Panc1 (cell line): Measurements from ENCODE around the gene DDIT3. TPM values are rescaled to one million over a fixed set of nuclear protein-coding genes. Genes with fewer than 3 reads are reported as not detected.
"Not testable (repeated sequence)": the region's sequence is repeated elsewhere in the genome, so short reads cannot be mapped to it uniquely, and the experiment has no call there.

ENCODE experiments used
- ATAC-seq: fragments of 200-7000 bp; cut with Tn5 transposase; 2 replicates; pipeline ENCODE4 v1.9.1; 2020; ENCODE audit warnings: mild to moderate bottlenecking, moderate library complexity
- BruUV-seq: library from RNA; stranded (reverse); fragments of 400-500 nt; replicated peaks from 2 replicates; lab custom pipeline; 2021; lab: Mats Ljungman, UMichigan
- CTCF ChIA-PET: fragments of 300-600 bp; sonication (Branson Sonifier 250); formaldehyde crosslinking; loops from one replicate; lab custom pipeline; 2022; ENCODE audit warnings: antibody characterized with exemption; lab: Charles Lee
- POLR2A ChIA-PET: fragments of 300-600 bp; sonication (Branson Sonifier 250); formaldehyde crosslinking; loops from one replicate; lab custom pipeline; 2022; ENCODE audit warnings: antibody characterized with exemption; lab: Charles Lee
- DNase-seq: peaks from one replicate; pipeline ENCODE4 v3.0.0-alpha.2; 2010; ENCODE audit warnings: low read depth, low spot score
- H3K27ac ChIP-seq: 2 replicates; pipeline ENCODE4 v1.5.1; 2011; ENCODE audit warnings: mild to moderate bottlenecking, low read length, inconsistent platforms
- H3K27me3 ChIP-seq: fragments of 200-500 bp; sonication (Bioruptor generic); 2 replicates; pipeline ENCODE4 v1.6.0; 2014; ENCODE audit warnings: low read length, inconsistent platforms; ENCODE audit not compliant: control insufficient read depth, insufficient read depth
- H3K36me3 ChIP-seq: fragments of 200-500 bp; sonication (Bioruptor generic); 2 replicates; pipeline ENCODE4 v1.5.1; 2014; ENCODE audit warnings: inconsistent platforms, mild to moderate bottlenecking, low read length, moderate library complexity; ENCODE audit not compliant: control insufficient read depth, insufficient read depth
- H3K4me1 ChIP-seq: 2 replicates; pipeline ENCODE4 v1.5.1; 2011; ENCODE audit warnings: inconsistent platforms, mild to moderate bottlenecking, low read length, moderate library complexity; ENCODE audit not compliant: control insufficient read depth, insufficient read depth
- H3K4me3 ChIP-seq, 2 experiments: 2 replicates each; pipeline ENCODE4 v1.5.1; 2011 to 2012; ENCODE audit warnings: low read depth in 2 of 2, low read length in 2 of 2, mild to moderate bottlenecking in 2 of 2, inconsistent platforms in 1 of 2, moderate library complexity in 1 of 2
- H3K9me3 ChIP-seq: fragments of 200-500 bp; sonication (Bioruptor generic); 2 replicates; pipeline ENCODE4 v1.5.1; 2014; ENCODE audit warnings: low read depth, mild to moderate bottlenecking, inconsistent platforms, low read length, moderate library complexity; ENCODE audit not compliant: control insufficient read depth, insufficient read depth
- POLR2AphosphoS5 ChIP-seq: IDR thresholded peaks from 2 replicates; pipeline ENCODE4 v1.6.1; 2012; ENCODE audit warnings: mild to moderate bottlenecking, low read depth, low read length, moderate library complexity
- SIN3A ChIP-seq: IDR thresholded peaks from 2 replicates; pipeline ENCODE4 v1.6.1; 2012; ENCODE audit warnings: low read depth, mild to moderate bottlenecking, low read length, moderate library complexity, borderline replicate concordance; ENCODE audit not compliant: insufficient read depth
- TCF7L2 ChIP-seq: IDR thresholded peaks from 2 replicates; pipeline ENCODE4 v1.6.1; 2011; ENCODE audit warnings: mild to moderate bottlenecking, low read depth, low read length, inconsistent platforms
- in situ Hi-C: cut with HindIII; loops from 2 replicates; pipeline ENCODE4 v1.10.0; 2016; ENCODE audit warnings: low sequenced_read_pairs, low pct_unique_long_range_greater_than_20kb
- intact Hi-C: fragments of 100-400 bp; cut with micrococcal nuclease; formaldehyde crosslinking; loops from one replicate; pipeline ENCODE4 v1.10.0; 2022; ENCODE audit not compliant: unreplicated experiment
- total RNA-seq: library from RNA; stranded (reverse); gene quantifications from one replicate; pipeline ENCODE4 v1.2.1, GENCODE V29; 2021; ENCODE audit not compliant: unreplicated experiment
- TF ChIP-seq, protein P1 (sequence below): fragments of 450-650 bp; IDR thresholded peaks from 2 replicates; pipeline ENCODE4 v1.5.1; 2017; ENCODE audit warnings: mild to moderate bottlenecking
- TF ChIP-seq, protein P2 (sequence below), 2 experiments: IDR thresholded peaks; 2 replicates each; pipeline ENCODE4 v1.6.1; 2011 to 2012; ENCODE audit warnings: low read depth in 2 of 2, control low read depth in 1 of 2, low read length in 1 of 2, mild to moderate bottlenecking in 1 of 2, moderate library complexity in 1 of 2; ENCODE audit not compliant: insufficient read depth in 1 of 2

Gene DDIT3
- total RNA-seq, 1 experiment from 2014 or later = 47.2 TPM

DNA sequence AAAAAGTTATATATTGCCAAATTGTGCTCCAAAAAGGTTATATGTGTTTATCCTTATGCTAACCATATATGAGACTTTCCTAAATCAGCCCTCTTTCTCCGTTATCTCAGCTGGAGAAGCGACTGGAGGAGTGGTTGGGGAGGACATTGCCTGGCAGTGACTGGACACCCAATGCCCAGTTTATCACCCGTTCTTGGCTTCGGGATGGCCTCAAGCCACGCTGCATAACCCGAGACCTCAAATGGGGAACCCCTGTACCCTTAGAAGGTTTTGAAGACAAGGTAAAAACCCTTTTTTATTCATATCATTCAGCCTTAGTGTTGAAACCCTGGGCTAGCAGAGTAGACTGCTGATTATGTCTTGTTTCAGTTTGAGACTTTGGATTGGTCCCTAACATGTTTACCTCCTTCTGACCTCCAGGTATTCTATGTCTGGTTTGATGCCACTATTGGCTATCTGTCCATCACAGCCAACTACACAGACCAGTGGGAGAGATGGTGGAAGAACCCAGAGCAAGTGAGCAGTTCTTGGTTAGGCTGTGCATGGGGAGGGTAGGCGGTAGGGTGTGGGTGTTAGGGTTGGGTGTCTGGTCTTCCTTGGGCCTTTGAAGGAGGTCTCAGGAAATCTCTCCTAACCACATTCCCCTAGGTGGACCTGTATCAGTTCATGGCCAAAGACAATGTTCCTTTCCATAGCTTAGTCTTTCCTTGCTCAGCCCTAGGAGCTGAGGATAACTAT, 8.6 kb downstream of the DDIT3 start:
- intact Hi-C loops = no loop called here
- Histone ChIP-seq H3K27ac (no peak overlapping the region), H3K36me3 (peaks cover 20% of the 10 kb centered on the region), H3K4me3 (no peak overlapping the region), H3K9me3 (no peaks in the 10 kb centered on the region), H3K4me1 (peaks cover 21% of the 10 kb centered on the region), H3K27me3 (no peaks in the 10 kb centered on the region)
- ChIA-PET POLR2A (interaction anchor here (0.6 kb wide), 1 partner anchor 74 kb away, joined by 3 read pairs; no protein-coding TSS in a partner anchor), CTCF (interaction anchor here (0.7 kb wide), 1 partner anchor 35 kb away, joined by 3 read pairs; no protein-coding TSS in a partner anchor)
- no TSS peak for BruUV-seq
- in situ Hi-C loops = no loop called here
- ATAC-seq (no peak), DNase-seq (no peak)
- TF ChIP-seq POLR2AphosphoS5 = no peak
- TF ChIP-seq, protein P1, sequence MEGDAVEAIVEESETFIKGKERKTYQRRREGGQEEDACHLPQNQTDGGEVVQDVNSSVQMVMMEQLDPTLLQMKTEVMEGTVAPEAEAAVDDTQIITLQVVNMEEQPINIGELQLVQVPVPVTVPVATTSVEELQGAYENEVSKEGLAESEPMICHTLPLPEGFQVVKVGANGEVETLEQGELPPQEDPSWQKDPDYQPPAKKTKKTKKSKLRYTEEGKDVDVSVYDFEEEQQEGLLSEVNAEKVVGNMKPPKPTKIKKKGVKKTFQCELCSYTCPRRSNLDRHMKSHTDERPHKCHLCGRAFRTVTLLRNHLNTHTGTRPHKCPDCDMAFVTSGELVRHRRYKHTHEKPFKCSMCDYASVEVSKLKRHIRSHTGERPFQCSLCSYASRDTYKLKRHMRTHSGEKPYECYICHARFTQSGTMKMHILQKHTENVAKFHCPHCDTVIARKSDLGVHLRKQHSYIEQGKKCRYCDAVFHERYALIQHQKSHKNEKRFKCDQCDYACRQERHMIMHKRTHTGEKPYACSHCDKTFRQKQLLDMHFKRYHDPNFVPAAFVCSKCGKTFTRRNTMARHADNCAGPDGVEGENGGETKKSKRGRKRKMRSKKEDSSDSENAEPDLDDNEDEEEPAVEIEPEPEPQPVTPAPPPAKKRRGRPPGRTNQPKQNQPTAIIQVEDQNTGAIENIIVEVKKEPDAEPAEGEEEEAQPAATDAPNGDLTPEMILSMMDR = no peak
- no peak for TF ChIP-seq TCF7L2
- TF ChIP-seq, protein P2, sequence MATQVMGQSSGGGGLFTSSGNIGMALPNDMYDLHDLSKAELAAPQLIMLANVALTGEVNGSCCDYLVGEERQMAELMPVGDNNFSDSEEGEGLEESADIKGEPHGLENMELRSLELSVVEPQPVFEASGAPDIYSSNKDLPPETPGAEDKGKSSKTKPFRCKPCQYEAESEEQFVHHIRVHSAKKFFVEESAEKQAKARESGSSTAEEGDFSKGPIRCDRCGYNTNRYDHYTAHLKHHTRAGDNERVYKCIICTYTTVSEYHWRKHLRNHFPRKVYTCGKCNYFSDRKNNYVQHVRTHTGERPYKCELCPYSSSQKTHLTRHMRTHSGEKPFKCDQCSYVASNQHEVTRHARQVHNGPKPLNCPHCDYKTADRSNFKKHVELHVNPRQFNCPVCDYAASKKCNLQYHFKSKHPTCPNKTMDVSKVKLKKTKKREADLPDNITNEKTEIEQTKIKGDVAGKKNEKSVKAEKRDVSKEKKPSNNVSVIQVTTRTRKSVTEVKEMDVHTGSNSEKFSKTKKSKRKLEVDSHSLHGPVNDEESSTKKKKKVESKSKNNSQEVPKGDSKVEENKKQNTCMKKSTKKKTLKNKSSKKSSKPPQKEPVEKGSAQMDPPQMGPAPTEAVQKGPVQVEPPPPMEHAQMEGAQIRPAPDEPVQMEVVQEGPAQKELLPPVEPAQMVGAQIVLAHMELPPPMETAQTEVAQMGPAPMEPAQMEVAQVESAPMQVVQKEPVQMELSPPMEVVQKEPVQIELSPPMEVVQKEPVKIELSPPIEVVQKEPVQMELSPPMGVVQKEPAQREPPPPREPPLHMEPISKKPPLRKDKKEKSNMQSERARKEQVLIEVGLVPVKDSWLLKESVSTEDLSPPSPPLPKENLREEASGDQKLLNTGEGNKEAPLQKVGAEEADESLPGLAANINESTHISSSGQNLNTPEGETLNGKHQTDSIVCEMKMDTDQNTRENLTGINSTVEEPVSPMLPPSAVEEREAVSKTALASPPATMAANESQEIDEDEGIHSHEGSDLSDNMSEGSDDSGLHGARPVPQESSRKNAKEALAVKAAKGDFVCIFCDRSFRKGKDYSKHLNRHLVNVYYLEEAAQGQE (IDR thresholded peaks at IDR 0.05; ENCODE audit: insufficient read depth in 1 of 2, low read depth in 2 of 2, low read length in 1 of 2) = no peak
- TF ChIP-seq SIN3A = no peak

DNA sequence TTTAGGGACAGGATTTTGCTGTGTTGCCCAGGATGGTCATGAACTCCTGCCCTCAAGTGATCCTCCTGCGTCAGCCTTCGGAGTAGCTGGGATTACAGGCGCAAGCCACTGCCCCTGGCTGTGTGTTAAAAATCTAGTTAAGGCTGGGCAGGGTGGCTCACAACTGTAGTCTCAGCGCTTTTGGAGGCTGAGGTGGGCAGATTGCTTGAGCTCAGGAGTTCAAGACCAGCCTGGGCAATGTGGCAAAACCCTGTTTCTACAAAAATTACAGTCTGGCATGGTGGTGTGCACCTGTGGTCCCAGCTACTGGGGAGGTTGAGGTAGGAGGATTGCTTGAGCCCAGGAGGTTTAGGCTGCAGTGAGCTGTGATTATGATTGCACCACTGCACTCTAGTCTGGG, 9.2 kb downstream of the DDIT3 start:
- Histone ChIP-seq H3K27ac (no peak overlapping the region), H3K36me3 (peaks cover 23% of the 10 kb centered on the region), H3K4me3 (no peak overlapping the region), H3K4me1 (peaks cover 16% of the 10 kb centered on the region), H3K27me3 (no peaks in the 10 kb centered on the region), H3K9me3 (no peaks in the 10 kb centered on the region)
- no peak for ATAC-seq
- POLR2A ChIA-PET = interaction anchor here (0.6 kb wide), 1 partner anchor 74 kb away, joined by 3 read pairs; no protein-coding TSS in a partner anchor
- intact Hi-C loops = no loop called here
- in situ Hi-C loops = no loop called here
- no peak for TF ChIP-seq POLR2AphosphoS5
- no peak for TF ChIP-seq TCF7L2
- TF ChIP-seq SIN3A = no peak
- DNase-seq = no peak
- CTCF ChIA-PET = no interaction called here
- BruUV-seq = no TSS peak

DNA sequence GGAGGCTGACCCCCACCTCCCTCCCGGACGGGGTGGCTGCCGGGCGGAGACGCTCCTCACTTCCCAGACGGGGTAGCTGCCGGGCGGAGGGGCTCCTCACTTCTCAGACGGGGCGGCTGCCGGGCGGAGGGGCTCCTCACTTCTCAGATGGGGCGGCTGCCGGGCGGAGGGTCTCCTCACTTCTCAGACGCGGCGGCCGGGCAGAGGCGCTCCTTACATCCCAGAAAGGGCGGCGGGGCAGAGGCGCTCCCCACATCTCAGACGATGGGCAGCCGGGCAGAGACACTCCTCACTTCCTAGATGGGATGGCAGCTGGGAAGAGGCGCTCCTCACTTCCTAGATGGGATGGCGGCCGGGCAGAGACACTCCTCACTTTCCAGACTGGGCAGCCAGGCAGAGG, 12.5 kb downstream of the DDIT3 start:
- H3K27me3 ChIP-seq, DNase-seq, H3K4me1 ChIP-seq, H3K4me3 ChIP-seq, H3K9me3 ChIP-seq, intact Hi-C loops, in situ Hi-C loops, POLR2A ChIA-PET, H3K27ac ChIP-seq, BruUV-seq, ATAC-seq, CTCF ChIA-PET: not testable (repeated sequence)
- peaks cover 19% of the 10 kb centered on the region for H3K36me3 ChIP-seq

DNA sequence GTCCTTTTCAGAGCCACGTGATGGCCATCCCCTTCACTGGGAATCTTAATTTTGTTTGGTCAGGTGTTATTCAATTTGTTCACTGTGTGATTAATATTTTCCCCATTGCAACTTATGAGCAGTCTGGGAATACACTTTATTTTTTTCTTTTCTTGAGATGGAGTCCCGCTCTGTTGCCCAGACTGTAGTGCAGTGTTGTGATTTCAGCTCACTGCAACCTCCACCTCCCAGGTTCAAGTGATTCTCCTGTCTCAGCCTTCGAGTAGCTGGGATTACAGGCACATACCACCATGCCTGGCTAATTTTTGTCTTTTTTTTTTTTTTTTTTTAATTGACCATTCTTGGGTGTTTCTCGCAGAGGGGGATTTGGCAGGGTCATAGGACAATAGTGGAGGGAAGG, 13.8 kb downstream of the DDIT3 start:
- DNase-seq, H3K27me3 ChIP-seq, H3K27ac ChIP-seq, BruUV-seq, H3K4me3 ChIP-seq, H3K9me3 ChIP-seq, intact Hi-C loops, ATAC-seq, H3K4me1 ChIP-seq, in situ Hi-C loops, POLR2A ChIA-PET: not testable (repeated sequence)
- CTCF ChIA-PET = interaction anchor here (0.7 kb wide), 1 partner anchor 58 kb away, joined by 9 read pairs; no protein-coding TSS in a partner anchor
- peaks cover 16% of the 10 kb centered on the region for H3K36me3 ChIP-seq
